NT2/D1 (cell line): Measurements from ENCODE around the gene SERTAD2.

Experiments
- SUZ12 ChIP-seq: IDR thresholded peaks from 2 replicates; pipeline ENCODE4 v1.6.1; 2011; ENCODE audit not compliant: insufficient read length, insufficient read depth; ENCODE audit errors: extremely low read depth
- YY1 ChIP-seq: IDR thresholded peaks from 2 replicates; pipeline ENCODE4 v1.6.1; 2011; ENCODE audit not compliant: insufficient read length, insufficient read depth
- ZNF274 ChIP-seq: IDR thresholded peaks from 2 replicates; pipeline ENCODE4 v1.6.1; 2011; ENCODE audit warnings: mild to moderate bottlenecking, low read depth, low read length

DNA sequence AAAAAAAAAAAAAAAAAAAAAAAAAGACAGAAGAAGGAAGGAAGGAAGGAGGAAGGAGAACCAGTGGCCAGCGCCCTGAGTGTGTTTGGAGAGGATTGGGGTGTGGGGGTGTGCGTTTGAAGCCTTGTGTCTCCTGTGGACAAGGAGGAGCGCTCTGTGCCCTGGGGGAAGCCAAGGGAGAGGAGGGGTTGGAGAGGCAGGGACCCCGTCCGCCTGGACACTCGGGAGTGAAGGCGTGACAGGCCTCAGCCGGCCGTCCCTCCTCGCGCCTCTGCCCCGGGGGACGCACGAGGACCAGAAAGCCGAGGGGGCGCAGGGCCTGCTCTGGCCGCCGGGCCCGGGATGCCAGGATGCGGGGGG lies 44.9 kb downstream of the SERTAD2 start:
- no peak for TF ChIP-seq YY1
- no peak for TF ChIP-seq ZNF274
- no peak for TF ChIP-seq SUZ12
